ENCODE measurements around the gene TRIM67.
"Not testable (repeated sequence)": the region's sequence is repeated elsewhere in the genome, so short reads cannot be mapped to it uniquely, and the experiment has no call there.

The TRIM67 gene

DNA sequence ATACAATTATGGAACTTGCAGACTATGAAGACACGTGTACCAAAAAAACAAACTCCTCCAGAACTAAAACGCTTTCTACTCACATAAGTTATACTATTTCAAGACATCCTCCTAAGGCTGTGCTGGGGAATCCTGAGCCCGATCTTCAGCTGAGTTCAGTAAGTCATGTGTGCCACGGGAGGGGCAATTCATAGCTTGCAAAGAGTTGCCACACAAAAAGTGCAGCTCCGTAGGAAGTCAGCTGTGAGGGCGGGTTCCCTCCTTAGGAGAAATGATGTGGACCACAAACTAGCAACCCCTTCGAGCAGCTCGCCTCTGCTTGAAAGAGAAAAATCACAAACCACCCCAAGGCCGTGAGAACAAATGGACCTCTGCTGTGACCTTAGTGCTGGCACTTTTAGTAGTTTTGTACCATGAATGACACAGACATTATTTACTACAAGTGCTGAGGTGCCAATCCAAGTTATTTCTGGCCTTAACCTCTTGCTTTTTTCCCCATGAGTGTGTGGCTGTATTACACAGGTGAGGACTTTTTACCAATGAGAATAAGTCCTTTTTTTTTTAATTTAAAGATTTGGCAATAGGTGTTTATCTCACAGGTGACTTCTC is 35.8 kb upstream of the TRIM67 start:
- DNase-seq (ENCODE audit: low read depth), result no peak
- no peak overlapping the region for H3K4me3 ChIP-seq (replicated peaks; ENCODE audit: low read depth, low read length)
- no peak for TF ChIP-seq CTCF (IDR thresholded peaks at IDR 0.05; ENCODE audit: low read length, missing control alignments)

GRCh38 chr1:231127106-231127505 is 34.8 kb upstream of the TRIM67 start:
- DNase-seq (ENCODE audit: low read depth); H3K4me3 ChIP-seq (replicated peaks; ENCODE audit: low read depth, low read length): not testable (repeated sequence)

DNA sequence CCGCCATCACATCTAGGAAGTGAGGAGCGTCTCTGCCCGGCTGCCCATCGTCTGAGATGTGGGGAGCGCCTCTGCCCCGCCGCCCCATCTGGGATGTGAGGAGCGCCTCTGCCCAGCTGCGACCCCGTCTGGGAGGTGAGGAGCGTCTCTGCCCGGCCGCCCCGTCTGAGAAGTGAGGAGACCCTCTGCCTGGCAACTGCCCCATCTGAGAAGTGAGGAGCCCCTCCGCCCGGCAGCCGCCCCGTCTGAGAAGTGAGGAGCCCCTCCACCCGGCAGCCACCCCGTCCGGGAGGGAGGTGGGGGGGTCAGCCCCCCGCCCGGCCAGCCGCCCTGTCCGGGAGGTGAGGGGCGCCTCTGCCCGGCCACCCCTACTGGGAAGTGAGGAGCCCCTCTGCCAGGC is 33.4 kb upstream of the TRIM67 start:
- H3K4me3 ChIP-seq (replicated peaks; ENCODE audit: low read depth, low read length), result not testable (repeated sequence)

DNA sequence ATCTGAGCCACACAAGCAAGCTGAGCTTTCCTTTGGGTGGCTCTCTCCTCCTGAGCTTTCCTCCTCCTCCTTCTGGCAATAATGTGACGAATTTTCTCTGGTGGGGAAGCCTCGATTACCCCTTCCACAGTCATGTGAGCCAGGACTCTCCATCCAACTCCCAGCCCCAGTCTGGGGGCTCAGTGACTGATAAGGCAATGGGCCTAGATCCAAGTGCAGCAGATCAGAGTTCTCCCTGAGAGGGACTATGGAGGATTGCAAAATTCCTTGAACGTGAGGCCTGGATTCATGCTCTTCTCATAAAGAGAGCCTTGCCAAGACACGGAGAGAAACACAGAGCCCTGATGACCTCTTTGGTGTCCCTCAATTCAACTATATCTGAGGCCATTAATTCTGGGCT is 31.3 kb upstream of the TRIM67 start:
- no peak for DNase-seq (ENCODE audit: low read depth)
- TF ChIP-seq CTCF (IDR thresholded peaks at IDR 0.05; ENCODE audit: low read length, missing control alignments), result no peak
- no peak overlapping the region for H3K4me3 ChIP-seq (replicated peaks; ENCODE audit: low read depth, low read length)

More for the DNA sequence above, 33.4 kb upstream of the TRIM67 start:
- DNase-seq (ENCODE audit: low read depth), result not testable (repeated sequence)

DNA sequence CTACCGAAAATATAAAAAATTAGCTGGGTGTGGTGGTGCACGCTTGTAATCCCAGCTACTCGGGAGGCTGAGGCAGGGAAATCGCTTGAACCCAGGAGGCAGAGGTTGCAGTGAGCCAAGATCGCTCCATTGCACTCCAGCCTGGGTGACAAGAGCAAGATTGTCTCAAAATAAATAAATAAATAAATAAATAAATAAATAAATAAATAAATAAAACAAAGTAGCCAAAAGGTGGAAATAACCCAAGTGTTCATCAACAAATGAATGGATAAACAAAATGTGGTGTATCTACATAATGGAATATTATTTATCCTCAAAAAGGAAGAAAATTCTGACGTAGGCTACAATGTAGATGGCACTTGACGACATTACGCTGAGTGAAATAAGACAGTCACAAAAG is 29.3 kb upstream of the TRIM67 start:
- H3K4me3 ChIP-seq (replicated peaks; ENCODE audit: low read depth, low read length); DNase-seq (ENCODE audit: low read depth): not testable (repeated sequence)

- TF ChIP-seq CTCF (IDR thresholded peaks at IDR 0.05; ENCODE audit: low read length, missing control alignments), result no peak
- H3K4me3 ChIP-seq (replicated peaks; ENCODE audit: low read depth, low read length), result no peak overlapping the region
- no peak for DNase-seq (ENCODE audit: low read depth)
Measured at GRCh38 chr1:231134624-231135023, 27.2 kb upstream of the TRIM67 start.

- no peak for DNase-seq (ENCODE audit: low read depth)
- no peak for TF ChIP-seq CTCF (IDR thresholded peaks at IDR 0.05; ENCODE audit: low read length, missing control alignments)
- H3K4me3 ChIP-seq (replicated peaks; ENCODE audit: low read depth, low read length), result no peak overlapping the region
Measured at GRCh38 chr1:231138236-231138635, 23.6 kb upstream of the TRIM67 start.

DNA sequence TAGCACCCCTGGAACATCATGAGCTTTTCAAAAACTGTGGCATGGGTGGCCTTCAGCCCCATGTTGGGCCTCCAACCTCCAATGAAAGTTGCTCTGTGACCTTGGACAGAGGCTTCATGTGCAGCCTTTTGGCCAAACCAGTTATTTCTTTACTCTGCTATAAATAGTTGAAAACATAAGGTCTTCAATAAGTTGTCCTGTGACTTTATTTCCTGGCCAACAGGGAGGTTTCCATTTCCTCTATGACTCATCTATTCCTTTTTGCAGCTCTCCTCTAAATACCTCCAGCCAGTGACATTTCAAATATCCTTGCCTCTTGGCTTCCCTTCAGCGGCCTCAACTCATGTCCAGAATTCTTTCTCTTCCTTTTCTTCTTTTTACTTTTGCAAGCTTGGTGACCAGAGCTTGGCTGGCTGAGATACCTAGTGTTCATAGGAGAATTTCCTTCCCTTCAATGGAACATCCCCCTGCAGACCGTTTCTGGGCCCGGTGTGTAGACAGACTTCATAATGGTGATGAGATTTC is 22.7 kb upstream of the TRIM67 start:
- H3K4me3 ChIP-seq (replicated peaks; ENCODE audit: low read depth, low read length), result no peak overlapping the region
- DNase-seq (ENCODE audit: low read depth), result peak; percentile 90
- no peak for TF ChIP-seq CTCF (IDR thresholded peaks at IDR 0.05; ENCODE audit: low read length, missing control alignments)

Data from fibroblast of pulmonary artery (primary cell).